ENCODE results near the gene MRPL51.

DNA sequence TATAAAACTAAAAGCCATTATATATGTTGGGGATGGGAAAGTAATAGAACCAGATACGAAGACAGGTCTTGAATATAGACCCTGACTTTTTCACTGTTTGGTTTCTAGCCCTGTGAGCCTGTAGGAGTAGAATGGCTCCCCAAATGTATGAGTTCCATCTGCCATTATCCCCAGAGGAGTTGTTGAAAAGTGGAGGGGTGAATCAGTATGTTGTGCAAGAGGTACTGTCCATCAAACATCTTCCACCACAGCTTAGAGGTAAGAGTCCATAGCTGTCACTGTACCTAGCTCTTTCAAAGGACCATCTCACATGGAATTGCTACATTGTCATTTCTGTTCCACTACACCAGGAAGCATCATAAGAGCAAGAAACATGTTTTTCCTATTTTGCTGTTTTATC lies 1.9 kb upstream of the MRPL51 start:
- peak; percentile 90 for TF ChIP-seq CEBPB (tag; IDR thresholded peaks at IDR 0.05)
- no peak for TF ChIP-seq NFYB (IDR thresholded peaks at IDR 0.05; ENCODE audit: extremely low read depth, insufficient read length)
